HG03025 (cell line): ENCODE measurements around the gene BMI1.
A peak's percentile ranks its signal among the peaks of the same experiment; 100 is the strongest.

Source experiments
- ATAC-seq: cut with Tn5 transposase; IDR thresholded peaks from one replicate; pipeline ENCODE4 v1.9.1; 2021; ENCODE audit warnings: mild to moderate bottlenecking, moderate library complexity; ENCODE audit not compliant: unreplicated experiment, low FRiP score

BMI1 gene

GRCh38 chr10:22365233-22365632 lies 44.3 kb downstream of the BMI1 start:
- ATAC-seq = no peak

- ATAC-seq = no peak
Measured at GRCh38 chr10:22365644-22366434, 44.9 kb downstream of the BMI1 start.

- ATAC-seq = no peak
Measured at GRCh38 chr10:22366435-22366703, 45.5 kb downstream of the BMI1 start.

GRCh38 chr10:22366771-22367170 lies 45.9 kb downstream of the BMI1 start:
- ATAC-seq = no peak

GRCh38 chr10:22367471-22367870 lies 46.6 kb downstream of the BMI1 start:
- no peak for ATAC-seq

- ATAC-seq = no peak
Measured at GRCh38 chr10:22368402-22368801, 47.5 kb downstream of the BMI1 start.

- no peak for ATAC-seq
Measured at GRCh38 chr10:22368981-22369380, 48.1 kb downstream of the BMI1 start.

GRCh38 chr10:22369434-22370072 lies 48.7 kb downstream of the BMI1 start:
- no peak for ATAC-seq

GRCh38 chr10:22370320-22370719 lies 49.4 kb downstream of the BMI1 start:
- ATAC-seq = no peak

- ATAC-seq = no peak
Measured at GRCh38 chr10:22372298-22372697, 51.4 kb downstream of the BMI1 start.

- no peak for ATAC-seq
Measured at GRCh38 chr10:22372917-22373316, 52.0 kb downstream of the BMI1 start.

- ATAC-seq = no peak
Measured at GRCh38 chr10:22374489-22375126, 53.7 kb downstream of the BMI1 start.

GRCh38 chr10:22379059-22379458 lies 58.2 kb downstream of the BMI1 start:
- peak; percentile 60 for ATAC-seq
